H9 (cell line): ENCODE results near the gene TUT4. TPM values are rescaled to one million over a fixed set of nuclear protein-coding genes. Genes with fewer than 3 reads are reported as not detected.

Experiments used
- DNase-seq: peaks from one replicate; pipeline ENCODE4 v3.0.0-alpha.2; 2017
- H2AFZ ChIP-seq: one replicate; pipeline ENCODE4 v1.6.1; 2013; ENCODE audit warnings: mild to moderate bottlenecking, low read length, control low read depth, moderate library complexity
- H2AK5ac ChIP-seq: 2 replicates; pipeline ENCODE4 v1.6.1; 2013; ENCODE audit warnings: low read length, control low read depth, mixed read lengths; ENCODE audit not compliant: insufficient read length
- H2BK120ac ChIP-seq: one replicate; pipeline ENCODE4 v1.6.1; 2013; ENCODE audit warnings: low read depth, mild to moderate bottlenecking, low read length, control low read depth, inconsistent platforms; ENCODE audit not compliant: poor library complexity, severe bottlenecking
- H2BK12ac ChIP-seq: 2 replicates; pipeline ENCODE4 v1.6.1; 2013; ENCODE audit warnings: low read length, control low read depth, mixed read lengths, low read depth; ENCODE audit not compliant: insufficient read length
- H2BK15ac ChIP-seq: 2 replicates; pipeline ENCODE4 v1.6.1; 2013; ENCODE audit warnings: low read depth, low read length, control low read depth
- H2BK20ac ChIP-seq: one replicate; pipeline ENCODE4 v1.6.1; 2013; ENCODE audit warnings: low read depth, mild to moderate bottlenecking, low read length, control low read depth, inconsistent platforms; ENCODE audit not compliant: poor library complexity, severe bottlenecking
- H2BK5ac ChIP-seq: 2 replicates; pipeline ENCODE4 v1.6.1; 2013; ENCODE audit warnings: low read length, control low read depth, mixed read lengths; ENCODE audit not compliant: insufficient read length
- H3K14ac ChIP-seq: 2 replicates; pipeline ENCODE4 v1.6.1; 2013; ENCODE audit warnings: low read length, control low read depth; ENCODE audit not compliant: insufficient read depth
- H3K18ac ChIP-seq: 2 replicates; pipeline ENCODE4 v1.6.1; 2013; ENCODE audit warnings: low read depth, mild to moderate bottlenecking, mixed read lengths, low read length, control low read depth; ENCODE audit not compliant: insufficient read length
- H3K23ac ChIP-seq: 2 replicates; pipeline ENCODE4 v1.6.1; 2013; ENCODE audit warnings: low read length, control low read depth, mixed read lengths, low read depth; ENCODE audit not compliant: insufficient read length
- H3K23me2 ChIP-seq: 2 replicates; pipeline ENCODE4 v1.6.1; 2013; ENCODE audit warnings: low read depth, mild to moderate bottlenecking, mixed read lengths, low read length, control low read depth; ENCODE audit not compliant: insufficient read length, poor library complexity, severe bottlenecking
- H3K27ac ChIP-seq: 2 replicates; pipeline ENCODE4 v1.5.1; 2013; ENCODE audit warnings: low read length, control low read depth, mixed read lengths, low read depth; ENCODE audit not compliant: insufficient read length
- H3K27me3 ChIP-seq: 2 replicates; pipeline ENCODE4 v1.6.1; 2013; ENCODE audit warnings: low read length, control low read depth, inconsistent platforms; ENCODE audit not compliant: insufficient read depth
- H3K4ac ChIP-seq: 2 replicates; pipeline ENCODE4 v1.6.1; 2013; ENCODE audit warnings: low read depth, mild to moderate bottlenecking, control low read depth, inconsistent platforms, low read length, moderate library complexity
- H3K4me1 ChIP-seq: 2 replicates; pipeline ENCODE4 v1.6.1; 2013; ENCODE audit warnings: low read length, control low read depth, inconsistent platforms; ENCODE audit not compliant: insufficient read depth
- H3K4me2 ChIP-seq: 2 replicates; pipeline ENCODE4 v1.6.1; 2013; ENCODE audit warnings: low read length, control low read depth, mixed read lengths; ENCODE audit not compliant: insufficient read length, insufficient read depth
- H3K56ac ChIP-seq: 2 replicates; pipeline ENCODE4 v1.6.1; 2013; ENCODE audit warnings: low read depth, mild to moderate bottlenecking, mixed read lengths, low read length, control low read depth; ENCODE audit not compliant: insufficient read length
- H3K79me1 ChIP-seq: 2 replicates; pipeline ENCODE4 v1.6.1; 2013; ENCODE audit warnings: low read depth, mild to moderate bottlenecking, moderate library complexity, low read length, control low read depth, inconsistent platforms; ENCODE audit not compliant: insufficient read depth, poor library complexity, severe bottlenecking
- H3K79me2 ChIP-seq: 2 replicates; pipeline ENCODE4 v1.6.1; 2013; ENCODE audit warnings: low read length, control low read depth, inconsistent platforms; ENCODE audit not compliant: insufficient read depth
- H3K9ac ChIP-seq: 2 replicates; pipeline ENCODE4 v1.6.1; 2013; ENCODE audit warnings: low read length, control low read depth, mixed read lengths; ENCODE audit not compliant: insufficient read length; ENCODE audit errors: extremely low read depth
- H3K9me3 ChIP-seq: one replicate; pipeline ENCODE4 v1.6.1; 2013; ENCODE audit warnings: low read depth, low read length, inconsistent platforms; ENCODE audit not compliant: control insufficient read depth
- H3T11ph ChIP-seq: one replicate; pipeline ENCODE4 v1.6.1; 2013; ENCODE audit warnings: mild to moderate bottlenecking, low read length, control low read depth, inconsistent platforms
- H4K20me1 ChIP-seq: one replicate; pipeline ENCODE4 v1.6.1; 2013; ENCODE audit not compliant: control insufficient read depth, insufficient read length, insufficient read depth
- H4K5ac ChIP-seq: 2 replicates; pipeline ENCODE4 v1.6.1; 2013; ENCODE audit warnings: low read depth, mild to moderate bottlenecking, mixed read lengths, low read length, control low read depth; ENCODE audit not compliant: insufficient read length
- H4K8ac ChIP-seq: replicated peaks from 2 replicates; pipeline ENCODE4 v1.6.1; 2013; ENCODE audit warnings: low read length, control low read depth, mixed read lengths, low read depth; ENCODE audit not compliant: insufficient read length
- H4K91ac ChIP-seq: 2 replicates; pipeline ENCODE4 v1.6.1; 2013; ENCODE audit warnings: low read depth, mild to moderate bottlenecking, moderate library complexity, mixed read lengths, low read length, control low read depth; ENCODE audit not compliant: insufficient read length
- H3K27ac Mint-ChIP-seq, 3 experiments: 2 replicates in 2 of 3; 3 replicates in 1 of 3; pipeline ENCODE4 v1.8.0; 2020 to 2021; ENCODE audit warnings: mixed read lengths in 3 of 3, mild to moderate bottlenecking in 1 of 3, moderate library complexity in 1 of 3
- H3K27me3 Mint-ChIP-seq: 2 replicates; pipeline ENCODE4 v1.8.0; 2021; ENCODE audit warnings: low read depth, mild to moderate bottlenecking, moderate library complexity, mixed read lengths
- H3K36me3 Mint-ChIP-seq, 3 experiments: 2 replicates in 2 of 3; 3 replicates in 1 of 3; pipeline ENCODE4 v1.8.0; 2020 to 2021; ENCODE audit warnings: low read depth in 3 of 3, mixed read lengths in 3 of 3; ENCODE audit not compliant: insufficient read depth in 1 of 3
- H3K4me1 Mint-ChIP-seq, 2 experiments: 2 replicates each; pipeline ENCODE4 v1.8.0; 2020; ENCODE audit warnings: mixed read lengths in 2 of 2
- H3K4me3 Mint-ChIP-seq, 2 experiments: 2 replicates in 1 of 2; 3 replicates in 1 of 2; pipeline ENCODE4 v1.8.0; 2020 to 2021; ENCODE audit warnings: mild to moderate bottlenecking in 2 of 2, mixed read lengths in 2 of 2, moderate library complexity in 1 of 2
- H3K9me3 Mint-ChIP-seq, 2 experiments: 2 replicates in 1 of 2; 3 replicates in 1 of 2; pipeline ENCODE4 v1.8.0; 2020; ENCODE audit warnings: mild to moderate bottlenecking in 2 of 2, mixed read lengths in 2 of 2, moderate library complexity in 1 of 2
- WGBS: extraction: QIAGEN DNeasy Blood & Tissue Kit; methylation state at CpG from one replicate; pipeline ENCODE4 v1.1.7; 2013; ENCODE audit warnings: missing lambda C conversion rate, low lambda C conversion rate, mixed read lengths; ENCODE audit not compliant: insufficient read length; ENCODE audit errors: extremely low coverage; 5-methylcytosine and 5-hydroxymethylcytosine counted together
- total RNA-seq: library from RNA; stranded (reverse); gene quantifications from 2 replicates; pipeline ENCODE4 v1.2.1, GENCODE V29; 2021
- TF ChIP-seq, protein P1 (sequence below): fragments of 200-600 bp; sonication (generic); conservative IDR thresholded peaks from 3 replicates; pipeline ENCODE4 v1.8.0; 2021; ENCODE audit warnings: antibody characterized with exemption, mild to moderate bottlenecking

The TUT4 gene
- total RNA-seq, 1 experiment from 2014 or later = 59.3 TPM

DNA sequence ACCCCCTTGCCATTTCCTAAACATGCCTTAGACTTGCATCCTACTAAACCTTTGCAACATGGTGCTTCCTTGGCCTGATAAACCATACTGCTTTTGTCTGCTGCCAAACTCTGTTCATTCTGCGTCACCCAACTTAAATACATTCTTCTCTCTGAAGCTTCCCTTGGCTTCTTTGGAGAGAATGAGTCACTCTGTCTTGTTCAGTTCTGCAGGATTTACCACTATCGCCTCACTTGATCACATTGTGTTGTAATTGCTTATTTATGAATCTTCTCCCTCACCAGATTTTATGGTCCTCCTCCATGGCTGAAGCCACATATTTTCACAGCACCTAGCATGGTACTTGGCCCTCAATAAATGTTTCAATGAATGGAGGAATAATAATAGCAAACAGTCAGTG lies 21.7 kb upstream of the TUT4 start:
- Histone ChIP-seq H3K14ac (no peak overlapping the region), H3K9ac (no peak overlapping the region), H3K4me2 (no peak overlapping the region), H4K20me1 (no peaks in the 10 kb centered on the region), H2BK12ac (no peak overlapping the region), H3K79me2 (no peaks in the 10 kb centered on the region), H4K91ac (no peak overlapping the region), H3T11ph (no peak overlapping the region), H3K27me3 (no peaks in the 10 kb centered on the region; the same call in 1 of the 2 replicates), H3K18ac (no peak overlapping the region), H3K4ac (no peak overlapping the region), H3K9me3 (no peaks in the 10 kb centered on the region), H2BK5ac (no peak overlapping the region), H3K23me2 (no peaks in the 10 kb centered on the region), H2BK15ac (no peak overlapping the region), H3K56ac (no peak overlapping the region), H2BK120ac (no peak overlapping the region), H3K27ac (no peak overlapping the region), H4K5ac (no peak overlapping the region), H3K4me1 (no peaks in the 10 kb centered on the region), H3K79me1 (no peaks in the 10 kb centered on the region), H2AFZ (no peak overlapping the region), H2BK20ac (no peak overlapping the region), H4K8ac (no peak overlapping the region), H2AK5ac (no peak overlapping the region), H3K23ac (no peak overlapping the region)
- Mint-ChIP-seq H3K4me3 (no peak overlapping the region), H3K36me3 (no peaks in the 10 kb centered on the region; a peak in 1 of 7 replicates), H3K27ac (no peak overlapping the region), H3K9me3 (no peaks in the 10 kb centered on the region), H3K4me1 (peaks cover 2% of the 10 kb centered on the region in 2 experiments), H3K27me3 (peaks cover 6% of the 10 kb centered on the region; the same call in 1 of the 2 replicates)
- DNase-seq = no peak
- TF ChIP-seq, protein P1, sequence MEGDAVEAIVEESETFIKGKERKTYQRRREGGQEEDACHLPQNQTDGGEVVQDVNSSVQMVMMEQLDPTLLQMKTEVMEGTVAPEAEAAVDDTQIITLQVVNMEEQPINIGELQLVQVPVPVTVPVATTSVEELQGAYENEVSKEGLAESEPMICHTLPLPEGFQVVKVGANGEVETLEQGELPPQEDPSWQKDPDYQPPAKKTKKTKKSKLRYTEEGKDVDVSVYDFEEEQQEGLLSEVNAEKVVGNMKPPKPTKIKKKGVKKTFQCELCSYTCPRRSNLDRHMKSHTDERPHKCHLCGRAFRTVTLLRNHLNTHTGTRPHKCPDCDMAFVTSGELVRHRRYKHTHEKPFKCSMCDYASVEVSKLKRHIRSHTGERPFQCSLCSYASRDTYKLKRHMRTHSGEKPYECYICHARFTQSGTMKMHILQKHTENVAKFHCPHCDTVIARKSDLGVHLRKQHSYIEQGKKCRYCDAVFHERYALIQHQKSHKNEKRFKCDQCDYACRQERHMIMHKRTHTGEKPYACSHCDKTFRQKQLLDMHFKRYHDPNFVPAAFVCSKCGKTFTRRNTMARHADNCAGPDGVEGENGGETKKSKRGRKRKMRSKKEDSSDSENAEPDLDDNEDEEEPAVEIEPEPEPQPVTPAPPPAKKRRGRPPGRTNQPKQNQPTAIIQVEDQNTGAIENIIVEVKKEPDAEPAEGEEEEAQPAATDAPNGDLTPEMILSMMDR = no peak
- no CpG with 5 or more reads among the region's 2 CpGs for WGBS
